Activated T-cell treated with anti-CD3 and anti-CD28 coated beads for 48 hours (primary cell): ENCODE measurements around the gene TMEM40.
"Not testable (repeated sequence)": the region's sequence is repeated elsewhere in the genome, so short reads cannot be mapped to it uniquely, and the experiment has no call there.

Source experiments
- DNase-seq: peaks from one replicate; pipeline ENCODE4 v3.0.0-alpha.2; 2020; ENCODE audit warnings: low read depth

TMEM40 gene

GRCh38 chr3:12716605-12717151 lies 42.4 kb downstream of the TMEM40 start:
- DNase-seq = no peak

GRCh38 chr3:12714278-12714677 lies 44.8 kb downstream of the TMEM40 start:
- no peak for DNase-seq

- DNase-seq = no peak
Observed at GRCh38 chr3:12710062-12710461, 49.0 kb downstream of the TMEM40 start.

GRCh38 chr3:12709334-12709733 lies 49.7 kb downstream of the TMEM40 start:
- DNase-seq = no peak

- DNase-seq = no peak
Observed at GRCh38 chr3:12708584-12709192, 50.4 kb downstream of the TMEM40 start.

GRCh38 chr3:12707449-12707848 lies 51.6 kb downstream of the TMEM40 start:
- DNase-seq = no peak

- DNase-seq = peak; percentile 49
Observed at GRCh38 chr3:12706504-12707253, 52.4 kb downstream of the TMEM40 start.

GRCh38 chr3:12705981-12706380 lies 53.1 kb downstream of the TMEM40 start:
- no peak for DNase-seq

- DNase-seq = no peak
Observed at GRCh38 chr3:12705374-12705926, 53.6 kb downstream of the TMEM40 start.

- no peak for DNase-seq
Observed at GRCh38 chr3:12702501-12702900, 56.6 kb downstream of the TMEM40 start.

GRCh38 chr3:12701601-12702000 lies 57.5 kb downstream of the TMEM40 start:
- not testable (repeated sequence) for DNase-seq

GRCh38 chr3:12700800-12701199 lies 58.3 kb downstream of the TMEM40 start:
- DNase-seq = no peak

- DNase-seq = no peak
Observed at GRCh38 chr3:12695916-12696315, 63.1 kb downstream of the TMEM40 start.

GRCh38 chr3:12695112-12695511 lies 63.9 kb downstream of the TMEM40 start:
- no peak for DNase-seq

GRCh38 chr3:12692444-12692843 lies 66.6 kb downstream of the TMEM40 start:
- DNase-seq = no peak

- DNase-seq = no peak
Observed at GRCh38 chr3:12689997-12690711, 68.9 kb downstream of the TMEM40 start.

GRCh38 chr3:12687948-12688347 lies 71.1 kb downstream of the TMEM40 start:
- DNase-seq = no peak

- DNase-seq = no peak
Observed at GRCh38 chr3:12686096-12686495, 73.0 kb downstream of the TMEM40 start.
